HEK293 (cell line): ENCODE results near the gene AGPAT4.

Source experiments
- CTCF ChIA-PET: fragments of 350-600 bp; formaldehyde crosslinking; extraction: SDS; loops from one replicate; lab custom pipeline; 2021; ENCODE audit warnings: antibody characterized with exemption; lab: Yijun Ruan, JAX
- POLR2A ChIA-PET: fragments of 300-600 bp; formaldehyde crosslinking; extraction: SDS; loops from one replicate; lab custom pipeline; 2020; ENCODE audit warnings: antibody characterized with exemption, inconsistent platforms; lab: Yijun Ruan, JAX
- H3K27ac ChIP-seq: fragments of 200-500 bp; sonication (Bioruptor generic); 2 replicates; pipeline ENCODE4 v1.5.1; 2014; ENCODE audit warnings: low read depth, low read length, control low read depth, inconsistent platforms; ENCODE audit errors: extremely low read depth
- H3K36me3 ChIP-seq, 2 experiments: fragments of 200-500 bp in 1 of 2; sonication (Bioruptor generic) in 1 of 2; 1 replicate in 1 of 2; 2 replicates in 1 of 2; pipeline ENCODE4 v1.5.1; 2014 to 2017; ENCODE audit warnings: inconsistent platforms in 2 of 2, low read length in 2 of 2; ENCODE audit not compliant: control insufficient read depth in 2 of 2, insufficient read depth in 1 of 2
- H3K4me1 ChIP-seq: fragments of 200-500 bp; sonication (Bioruptor generic); 2 replicates; pipeline ENCODE4 v1.5.1; 2014; ENCODE audit warnings: mild to moderate bottlenecking, low read length, inconsistent platforms; ENCODE audit not compliant: control insufficient read depth, insufficient read depth
- H3K4me3 ChIP-seq: 2 replicates; pipeline ENCODE4 v1.5.1; 2011; ENCODE audit warnings: low read depth, mild to moderate bottlenecking, control low read depth, low read length, moderate library complexity
- H3K9me3 ChIP-seq: fragments of 200-500 bp; sonication (Bioruptor generic); 2 replicates; pipeline ENCODE4 v1.5.1; 2014; ENCODE audit warnings: low read depth, low read length, inconsistent platforms; ENCODE audit not compliant: control insufficient read depth, insufficient read depth
- BCL11B ChIP-seq: fragments of 450-650 bp; formaldehyde crosslinking; IDR thresholded peaks from 2 replicates; pipeline ENCODE4 v1.5.1; 2016; ENCODE audit warnings: low read depth, missing biosample characterization, missing genetic modification characterization
- SCRT2 ChIP-seq: fragments of 450-650 bp; formaldehyde crosslinking; IDR thresholded peaks from 2 replicates; pipeline ENCODE4 v1.5.1; 2016; ENCODE audit warnings: missing biosample characterization, missing genetic modification characterization
- YY1 ChIP-seq: fragments of 450-650 bp; formaldehyde crosslinking; IDR thresholded peaks from 2 replicates; pipeline ENCODE4 v1.5.1; 2018; ENCODE audit warnings: missing biosample characterization, missing genetic modification characterization
- ZBTB26 ChIP-seq: fragments of 450-650 bp; formaldehyde crosslinking; optimal IDR thresholded peaks from 2 replicates; pipeline ENCODE3; 2016; ENCODE audit warnings: missing biosample characterization, mild to moderate bottlenecking, missing genetic modification characterization
- ZBTB6 ChIP-seq: fragments of 450-650 bp; formaldehyde crosslinking; IDR thresholded peaks from 2 replicates; pipeline ENCODE4 v1.5.1; 2017; ENCODE audit warnings: missing biosample characterization, missing genetic modification characterization
- ZNF140 ChIP-seq: fragments of 450-650 bp; formaldehyde crosslinking; IDR thresholded peaks from 2 replicates; pipeline ENCODE4 v1.5.1; 2016; ENCODE audit warnings: missing biosample characterization, missing genetic modification characterization
- ZNF157 ChIP-seq: fragments of 450-650 bp; formaldehyde crosslinking; IDR thresholded peaks from 2 replicates; pipeline ENCODE4 v1.5.1; 2016; ENCODE audit warnings: missing biosample characterization, missing genetic modification characterization
- ZNF19 ChIP-seq: fragments of 450-650 bp; formaldehyde crosslinking; IDR thresholded peaks from 2 replicates; pipeline ENCODE4; 2016; ENCODE audit warnings: missing biosample characterization, missing genetic modification characterization, low read depth
- ZNF211 ChIP-seq: fragments of 450-650 bp; formaldehyde crosslinking; IDR thresholded peaks from 2 replicates; pipeline ENCODE4 v1.5.1; 2016; ENCODE audit warnings: low read depth, missing biosample characterization, missing genetic modification characterization
- ZNF223 ChIP-seq: fragments of 450-650 bp; formaldehyde crosslinking; IDR thresholded peaks from 2 replicates; pipeline ENCODE4 v1.5.1; 2016; ENCODE audit warnings: missing biosample characterization, missing genetic modification characterization
- ZNF239 ChIP-seq: fragments of 450-650 bp; formaldehyde crosslinking; IDR thresholded peaks from 2 replicates; pipeline ENCODE4 v1.5.1; 2016; ENCODE audit warnings: missing biosample characterization, missing genetic modification characterization
- ZNF354C ChIP-seq: fragments of 450-650 bp; formaldehyde crosslinking; IDR thresholded peaks from 2 replicates; pipeline ENCODE4 v1.5.1; 2016; ENCODE audit warnings: missing biosample characterization, missing genetic modification characterization, low read depth, borderline replicate concordance
- ZNF433 ChIP-seq: fragments of 450-650 bp; formaldehyde crosslinking; IDR thresholded peaks from 2 replicates; pipeline ENCODE4 v1.5.1; 2016; ENCODE audit warnings: missing biosample characterization, missing genetic modification characterization, low read depth
- ZNF510 ChIP-seq: fragments of 450-650 bp; formaldehyde crosslinking; IDR thresholded peaks from 2 replicates; pipeline ENCODE4 v1.5.1; 2018; ENCODE audit warnings: mild to moderate bottlenecking, missing genetic modification characterization, missing biosample characterization; ENCODE audit not compliant: insufficient replicate concordance
- ZNF626 ChIP-seq: fragments of 450-650 bp; sonication (Bioruptor Pico); formaldehyde crosslinking; IDR thresholded peaks from 2 replicates; pipeline ENCODE4 v1.5.1; 2018; ENCODE audit warnings: missing biosample characterization, missing genetic modification characterization, inconsistent platforms
- ZNF654 ChIP-seq: fragments of 450-650 bp; formaldehyde crosslinking; IDR thresholded peaks from 2 replicates; pipeline ENCODE4 v1.5.1; 2016; ENCODE audit warnings: low read depth, missing biosample characterization, missing genetic modification characterization
- ZNF677 ChIP-seq: fragments of 450-650 bp; IDR thresholded peaks from 2 replicates; pipeline ENCODE4 v1.5.0; 2018; ENCODE audit warnings: missing biosample characterization, mild to moderate bottlenecking, missing genetic modification characterization, moderate library complexity
- ZSCAN16 ChIP-seq: fragments of 450-650 bp; formaldehyde crosslinking; IDR thresholded peaks from 2 replicates; pipeline ENCODE4 v1.5.1; 2016; ENCODE audit warnings: missing biosample characterization, missing genetic modification characterization
- ZSCAN23 ChIP-seq: fragments of 450-650 bp; formaldehyde crosslinking; IDR thresholded peaks from 2 replicates; pipeline ENCODE4 v1.5.1; 2016; ENCODE audit warnings: missing biosample characterization, missing genetic modification characterization
- TF ChIP-seq, protein P1 (sequence below): fragments of 450-650 bp; formaldehyde crosslinking; IDR thresholded peaks from 2 replicates; pipeline ENCODE4 v1.5.1; 2016; ENCODE audit warnings: missing biosample characterization, missing genetic modification characterization
- TF ChIP-seq, protein P2 (sequence below): fragments of 450-650 bp; formaldehyde crosslinking; IDR thresholded peaks from 2 replicates; pipeline ENCODE4 v1.5.1; 2016; ENCODE audit warnings: missing biosample characterization, missing genetic modification characterization
- TF ChIP-seq, protein P3 (sequence below): fragments of 450-650 bp; IDR thresholded peaks from 2 replicates; pipeline ENCODE4 v1.5.1; 2018; ENCODE audit warnings: missing biosample characterization, missing genetic modification characterization

AGPAT4 gene

DNA sequence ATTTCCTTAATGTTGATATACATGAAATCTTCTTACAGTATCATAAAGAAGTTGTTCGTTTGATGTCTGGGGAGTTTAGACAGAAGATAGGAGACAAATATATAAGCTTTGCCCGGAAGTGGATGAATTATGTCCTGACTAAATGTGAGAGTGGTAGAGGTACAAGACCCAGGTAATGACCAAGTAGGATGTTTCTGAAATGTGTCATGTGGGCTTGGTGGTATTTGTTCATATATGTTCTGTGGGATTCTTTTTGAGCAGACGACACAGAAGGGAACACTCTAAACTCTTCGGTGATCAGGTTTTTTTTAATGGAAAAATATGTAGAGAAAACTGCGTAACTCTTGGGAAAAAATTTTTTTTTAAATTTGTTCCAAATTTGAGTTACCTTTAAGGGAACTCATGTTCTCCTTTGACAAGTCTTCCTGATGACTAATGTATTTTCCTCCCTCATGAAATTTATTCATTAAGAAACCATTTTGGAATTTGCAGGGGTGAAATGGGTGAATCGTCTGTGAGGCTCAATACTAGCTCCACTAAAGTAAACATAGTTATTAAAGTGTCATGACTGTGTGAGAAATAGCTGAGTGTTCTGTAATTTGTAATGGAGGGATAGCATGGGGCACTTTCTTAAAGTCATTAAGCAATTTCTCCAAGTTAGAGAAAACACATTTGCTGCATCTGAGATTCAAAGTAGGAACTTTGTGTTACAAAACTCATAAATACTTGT is 181.7 kb downstream of the AGPAT4 start:
- ChIA-PET POLR2A (no interaction called here), CTCF (interaction anchor here (0.7 to 1.2 kb wide), 2 partner anchors 9 to 571 kb away, joined by 3 to 4 read pairs; no protein-coding TSS in a partner anchor)
- Histone ChIP-seq H3K27ac (no peak overlapping the region), H3K4me1 (no peaks in the 10 kb centered on the region), H3K4me3 (no peak overlapping the region), H3K9me3 (no peaks in the 10 kb centered on the region), H3K36me3 (peaks cover 12 to 72% of the 10 kb centered on the region in 2 experiments; a peak in 2 of 3 replicates)
- TF ChIP-seq BCL11B (tag by site-specific recombination) (no peak), ZBTB6 (tag by site-specific recombination) (no peak), ZNF354C (tag by site-specific recombination) (no peak), ZNF211 (tag by site-specific recombination) (no peak), ZNF510 (tag by site-specific recombination) (no peak), ZNF157 (tag by site-specific recombination) (no peak), ZNF239 (tag by site-specific recombination) (no peak), ZBTB26 (no peak), ZNF433 (tag by site-specific recombination) (no peak), ZNF677 (tag by site-specific recombination) (no peak)
- TF ChIP-seq, protein P1, sequence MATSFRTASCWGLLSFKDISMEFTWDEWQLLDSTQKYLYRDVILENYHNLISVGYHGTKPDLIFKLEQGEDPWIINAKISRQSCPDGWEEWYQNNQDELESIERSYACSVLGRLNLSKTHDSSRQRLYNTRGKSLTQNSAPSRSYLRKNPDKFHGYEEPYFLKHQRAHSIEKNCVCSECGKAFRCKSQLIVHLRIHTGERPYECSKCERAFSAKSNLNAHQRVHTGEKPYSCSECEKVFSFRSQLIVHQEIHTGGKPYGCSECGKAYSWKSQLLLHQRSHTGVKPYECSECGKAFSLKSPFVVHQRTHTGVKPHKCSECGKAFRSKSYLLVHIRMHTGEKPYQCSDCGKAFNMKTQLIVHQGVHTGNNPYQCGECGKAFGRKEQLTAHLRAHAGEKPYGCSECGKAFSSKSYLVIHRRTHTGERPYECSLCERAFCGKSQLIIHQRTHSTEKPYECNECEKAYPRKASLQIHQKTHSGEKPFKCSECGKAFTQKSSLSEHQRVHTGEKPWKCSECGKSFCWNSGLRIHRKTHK (tag by site-specific recombination) = no peak
- TF ChIP-seq, protein P2, sequence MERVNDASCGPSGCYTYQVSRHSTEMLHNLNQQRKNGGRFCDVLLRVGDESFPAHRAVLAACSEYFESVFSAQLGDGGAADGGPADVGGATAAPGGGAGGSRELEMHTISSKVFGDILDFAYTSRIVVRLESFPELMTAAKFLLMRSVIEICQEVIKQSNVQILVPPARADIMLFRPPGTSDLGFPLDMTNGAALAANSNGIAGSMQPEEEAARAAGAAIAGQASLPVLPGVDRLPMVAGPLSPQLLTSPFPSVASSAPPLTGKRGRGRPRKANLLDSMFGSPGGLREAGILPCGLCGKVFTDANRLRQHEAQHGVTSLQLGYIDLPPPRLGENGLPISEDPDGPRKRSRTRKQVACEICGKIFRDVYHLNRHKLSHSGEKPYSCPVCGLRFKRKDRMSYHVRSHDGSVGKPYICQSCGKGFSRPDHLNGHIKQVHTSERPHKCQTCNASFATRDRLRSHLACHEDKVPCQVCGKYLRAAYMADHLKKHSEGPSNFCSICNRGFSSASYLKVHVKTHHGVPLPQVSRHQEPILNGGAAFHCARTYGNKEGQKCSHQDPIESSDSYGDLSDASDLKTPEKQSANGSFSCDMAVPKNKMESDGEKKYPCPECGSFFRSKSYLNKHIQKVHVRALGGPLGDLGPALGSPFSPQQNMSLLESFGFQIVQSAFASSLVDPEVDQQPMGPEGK (tag by site-specific recombination) = no peak

GRCh38 chr6:161091151-161091550 is 182.7 kb downstream of the AGPAT4 start:
- peaks cover 12 to 75% of the 10 kb centered on the region in 2 experiments; a peak in 2 of 3 replicates for H3K36me3 ChIP-seq
- H3K27ac ChIP-seq = no peak overlapping the region
- H3K4me3 ChIP-seq = no peak overlapping the region
- POLR2A ChIA-PET = no interaction called here
- CTCF ChIA-PET = interaction anchor here (1.0 to 1.2 kb wide), 2 partner anchors 10 to 282 kb away, joined by 4 read pairs; no protein-coding TSS in a partner anchor
- no peaks in the 10 kb centered on the region for H3K9me3 ChIP-seq
- H3K4me1 ChIP-seq = no peaks in the 10 kb centered on the region
- no peak for TF ChIP-seq ZNF140 (tag by site-specific recombination)
- no peak for TF ChIP-seq ZSCAN23 (tag by site-specific recombination)
- TF ChIP-seq, protein P3, sequence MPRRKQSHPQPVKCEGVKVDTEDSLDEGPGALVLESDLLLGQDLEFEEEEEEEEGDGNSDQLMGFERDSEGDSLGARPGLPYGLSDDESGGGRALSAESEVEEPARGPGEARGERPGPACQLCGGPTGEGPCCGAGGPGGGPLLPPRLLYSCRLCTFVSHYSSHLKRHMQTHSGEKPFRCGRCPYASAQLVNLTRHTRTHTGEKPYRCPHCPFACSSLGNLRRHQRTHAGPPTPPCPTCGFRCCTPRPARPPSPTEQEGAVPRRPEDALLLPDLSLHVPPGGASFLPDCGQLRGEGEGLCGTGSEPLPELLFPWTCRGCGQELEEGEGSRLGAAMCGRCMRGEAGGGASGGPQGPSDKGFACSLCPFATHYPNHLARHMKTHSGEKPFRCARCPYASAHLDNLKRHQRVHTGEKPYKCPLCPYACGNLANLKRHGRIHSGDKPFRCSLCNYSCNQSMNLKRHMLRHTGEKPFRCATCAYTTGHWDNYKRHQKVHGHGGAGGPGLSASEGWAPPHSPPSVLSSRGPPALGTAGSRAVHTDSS (tag by site-specific recombination) = no peak
- no peak for TF ChIP-seq SCRT2
- TF ChIP-seq YY1 (tag by site-specific recombination) = no peak
- TF ChIP-seq ZNF626 (tag by site-specific recombination) = no peak
- TF ChIP-seq ZSCAN16 = no peak
- no peak for TF ChIP-seq ZNF654
- TF ChIP-seq ZNF223 (tag by site-specific recombination) = no peak
- no peak for TF ChIP-seq ZNF19
- no peak for TF ChIP-seq ZBTB26
